ENCODE measurements around the gene DENND4B.

Gene DENND4B

DNA sequence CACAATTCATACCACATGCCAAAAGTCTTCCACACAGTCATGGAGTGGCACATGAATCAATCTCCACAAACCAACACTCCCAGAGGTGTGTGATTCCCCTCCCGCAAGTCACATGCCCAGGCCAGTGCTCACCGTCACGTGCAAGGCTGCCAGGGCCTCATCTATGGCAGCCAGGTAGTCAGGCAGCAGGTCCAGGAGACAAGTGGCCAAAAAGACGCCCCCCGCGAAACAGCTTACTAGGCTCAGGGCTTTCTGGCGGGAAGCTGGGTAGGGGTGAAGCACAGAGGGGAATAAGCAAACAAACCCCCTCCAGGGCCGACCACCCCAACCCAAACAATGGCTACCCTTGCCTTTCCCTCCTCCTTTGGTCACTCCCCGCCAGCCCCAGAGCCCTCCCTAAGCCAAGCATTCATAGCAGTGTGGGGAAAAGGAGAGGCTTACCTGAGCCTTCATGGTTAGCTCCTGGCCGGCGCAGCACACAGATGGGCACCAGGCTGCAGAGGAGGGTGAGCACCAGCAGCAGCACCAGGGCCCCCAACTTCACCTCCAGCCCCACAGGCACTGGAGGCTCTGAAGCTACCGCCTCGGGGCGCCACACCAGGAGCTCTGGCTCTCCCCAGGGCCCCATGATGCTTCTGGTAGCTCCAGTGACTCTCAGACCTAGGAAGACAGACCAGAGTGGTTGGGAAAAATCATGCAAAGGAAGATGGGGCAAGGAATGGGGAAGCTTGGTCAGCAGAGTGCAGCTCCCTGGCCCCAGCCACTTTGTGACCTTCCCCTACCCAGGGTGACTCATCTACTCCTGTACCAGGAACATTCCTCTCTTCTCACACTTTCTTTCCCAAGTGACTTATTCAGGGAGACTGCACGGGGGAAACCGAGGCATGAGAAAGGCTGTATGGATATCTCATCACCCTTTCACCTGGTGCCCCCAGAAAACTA lies 15.8 kb upstream of the DENND4B start:
- Histone ChIP-seq H3K36me3 (ENCODE audit: insufficient read depth, low read length) (peaks cover 20% of the 10 kb centered on the region), H3K9me3 (ENCODE audit: low read length) (no peaks in the 10 kb centered on the region), H3K4me3 (ENCODE audit: low read length) (peak overlapping the region; percentile 66)

DNA sequence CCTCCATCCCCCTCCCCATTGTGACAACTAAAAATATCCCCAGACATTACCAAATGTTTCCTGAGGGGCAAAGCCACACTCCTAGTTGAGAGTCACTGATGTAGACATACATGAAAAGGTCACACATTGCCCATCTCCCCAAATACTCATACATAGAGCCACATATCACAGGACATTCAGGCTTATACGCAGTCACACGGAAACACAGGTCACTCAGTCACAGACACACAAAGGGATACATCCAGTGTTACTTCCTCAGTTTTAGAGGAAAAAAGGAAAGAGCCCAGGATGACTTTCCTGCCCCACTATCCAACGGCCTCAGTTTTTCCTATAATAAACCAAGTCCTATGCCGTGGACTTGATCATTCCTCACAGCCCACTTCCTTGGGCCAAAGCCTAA lies 14.9 kb upstream of the DENND4B start:
- Histone ChIP-seq H3K9me3 (ENCODE audit: low read length) (no peaks in the 10 kb centered on the region), H3K4me1 (ENCODE audit: insufficient read depth, low read length) (peaks cover 39% of the 10 kb centered on the region), H3K4me3 (ENCODE audit: low read length) (peak overlapping the region; percentile 66), H2AFZ (ENCODE audit: low read depth, low read length) (no peak overlapping the region), H3K27me3 (ENCODE audit: insufficient read depth, low read length) (no peaks in the 10 kb centered on the region), H3K36me3 (ENCODE audit: insufficient read depth, low read length) (peaks cover 20% of the 10 kb centered on the region)

More for the DNA sequence above, 15.8 kb upstream of the DENND4B start:
- Histone ChIP-seq H3K27me3 (ENCODE audit: insufficient read depth, low read length) (no peaks in the 10 kb centered on the region), H3K4me1 (ENCODE audit: insufficient read depth, low read length) (peaks cover 34% of the 10 kb centered on the region), H2AFZ (ENCODE audit: low read depth, low read length) (no peak overlapping the region)

DNA sequence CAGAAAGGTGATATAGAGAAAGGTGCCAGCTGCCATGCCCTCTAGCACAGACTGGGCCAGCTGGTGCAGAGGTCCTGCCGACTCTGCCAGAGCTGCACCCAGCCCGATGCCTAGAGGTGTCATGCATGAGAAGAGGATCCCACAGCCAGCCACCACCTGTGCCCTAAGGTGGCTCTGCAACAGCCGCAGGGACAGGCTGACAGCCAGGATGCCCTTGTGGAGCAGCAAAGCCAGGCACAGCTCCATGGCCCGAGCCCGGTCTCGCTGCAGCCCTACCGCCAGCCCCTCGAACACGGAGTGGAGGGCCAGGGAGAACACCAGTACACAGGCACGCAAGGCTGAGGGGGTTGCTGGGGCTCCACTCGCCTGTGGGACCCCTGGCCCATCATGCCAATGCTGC lies 13.7 kb upstream of the DENND4B start:
- no peaks in the 10 kb centered on the region for H3K27me3 ChIP-seq (ENCODE audit: insufficient read depth, low read length)
- H3K36me3 ChIP-seq (ENCODE audit: insufficient read depth, low read length) = peaks cover 20% of the 10 kb centered on the region
- no peaks in the 10 kb centered on the region for H3K9me3 ChIP-seq (ENCODE audit: low read length)
- H3K4me1 ChIP-seq (ENCODE audit: insufficient read depth, low read length) = peaks cover 39% of the 10 kb centered on the region
- H3K4me3 ChIP-seq (ENCODE audit: low read length) = no peak overlapping the region
- no peak overlapping the region for H2AFZ ChIP-seq (ENCODE audit: low read depth, low read length)

DNA sequence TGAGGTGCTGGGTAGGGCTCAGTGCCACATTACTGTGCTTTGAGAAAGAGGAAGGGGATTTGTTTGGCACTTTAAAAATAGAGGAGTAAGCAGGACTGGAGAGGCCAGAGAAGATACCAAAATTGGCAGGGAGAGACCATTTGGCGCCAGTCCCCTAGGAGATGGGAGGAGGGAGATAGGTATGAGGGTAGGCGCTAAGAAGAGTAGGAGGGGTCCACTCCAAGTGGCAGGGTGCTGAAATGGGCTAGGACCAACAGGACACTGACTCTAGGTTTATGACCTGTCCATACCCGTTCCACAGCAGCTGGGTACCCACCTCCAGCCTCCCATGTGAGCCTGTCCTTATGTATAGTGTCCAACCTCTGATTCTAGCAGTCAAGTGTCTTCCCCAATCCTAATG lies 12.9 kb upstream of the DENND4B start:
- Histone ChIP-seq H2AFZ (ENCODE audit: low read depth, low read length) (no peak overlapping the region), H3K36me3 (ENCODE audit: insufficient read depth, low read length) (peaks cover 23% of the 10 kb centered on the region), H3K9me3 (ENCODE audit: low read length) (no peaks in the 10 kb centered on the region), H3K4me1 (ENCODE audit: insufficient read depth, low read length) (peaks cover 38% of the 10 kb centered on the region), H3K27me3 (ENCODE audit: insufficient read depth, low read length) (no peaks in the 10 kb centered on the region), H3K4me3 (ENCODE audit: low read length) (no peak overlapping the region)

DNA sequence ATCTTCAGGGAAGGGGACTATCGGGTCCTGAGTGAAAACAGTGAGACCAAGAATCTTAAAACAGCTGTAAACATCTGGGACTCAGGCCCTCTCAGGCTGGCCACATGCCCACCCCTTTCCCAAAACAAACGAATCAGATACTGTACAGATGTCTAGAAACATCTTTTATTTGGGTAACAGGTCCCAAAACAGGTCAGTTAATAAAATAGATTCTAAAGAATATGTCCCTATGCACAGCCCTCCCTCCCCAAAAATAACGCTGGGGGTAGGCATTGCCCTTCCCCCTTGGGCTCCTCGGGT lies 12.4 kb upstream of the DENND4B start:
- peak overlapping the region; percentile 76 for H3K4me3 ChIP-seq (ENCODE audit: low read length)
- H2AFZ ChIP-seq (ENCODE audit: low read depth, low read length) = no peak overlapping the region
- H3K36me3 ChIP-seq (ENCODE audit: insufficient read depth, low read length) = peaks cover 27% of the 10 kb centered on the region
- H3K4me1 ChIP-seq (ENCODE audit: insufficient read depth, low read length) = peaks cover 37% of the 10 kb centered on the region
- no peaks in the 10 kb centered on the region for H3K27me3 ChIP-seq (ENCODE audit: insufficient read depth, low read length)
- no peaks in the 10 kb centered on the region for H3K9me3 ChIP-seq (ENCODE audit: low read length)

DNA sequence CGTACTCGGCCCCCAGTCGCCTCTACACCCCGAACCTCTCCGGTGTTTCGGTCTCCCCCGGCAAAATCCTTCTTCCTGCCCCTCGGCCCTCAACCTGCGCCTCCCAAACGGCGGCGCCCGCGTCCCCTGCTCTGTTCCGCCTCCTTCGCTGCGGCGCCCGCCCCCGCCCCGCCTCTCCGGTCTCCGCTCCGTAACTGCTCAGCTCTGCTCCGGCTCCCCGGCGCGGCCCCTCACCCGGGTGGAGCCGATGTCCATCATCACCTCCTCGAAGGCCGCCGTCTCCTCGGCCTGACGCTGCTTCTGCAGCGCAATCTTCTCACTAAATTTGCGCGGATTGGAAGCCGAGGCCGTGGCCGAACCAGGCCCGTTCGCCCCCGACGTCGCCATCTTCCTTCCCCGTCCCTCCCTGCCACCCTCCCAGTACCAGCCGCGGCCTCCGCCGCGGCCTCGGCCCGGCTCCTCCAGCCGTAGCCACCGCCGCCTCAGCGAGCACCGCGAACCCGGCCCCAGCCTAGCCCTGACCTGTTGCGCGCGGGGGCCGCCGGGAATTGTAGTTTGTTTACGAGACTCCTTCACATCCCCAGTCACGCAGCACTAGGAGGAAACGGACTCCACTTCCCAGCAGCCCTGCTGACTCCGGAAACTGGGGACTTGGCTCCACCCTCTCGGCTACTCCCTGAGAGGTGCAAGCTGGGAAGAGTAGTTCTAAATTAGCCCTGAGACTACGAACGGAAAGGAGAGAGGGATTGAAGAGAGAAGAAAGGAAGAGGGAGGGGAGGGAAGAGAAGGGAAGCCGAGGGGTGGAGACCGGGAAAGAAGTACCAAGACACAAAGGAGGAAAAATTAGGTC lies 11.8 kb upstream of the DENND4B start, which contains the start of gene CRTC2:
TSS of gene CRTC2 (minus strand) at position 502 of the 850 bp plus-strand sequence. CDS start at position 387, 115 bp downstream.
- Histone ChIP-seq H3K36me3 (ENCODE audit: insufficient read depth, low read length) (peaks cover 33% of the 10 kb centered on the region), H3K4me1 (ENCODE audit: insufficient read depth, low read length) (peaks cover 37% of the 10 kb centered on the region), H3K4me3 (ENCODE audit: low read length) (peak within 1 kb of the TSS; percentile 76), H3K27me3 (ENCODE audit: insufficient read depth, low read length) (no peaks in the 10 kb centered on the region), H2AFZ (ENCODE audit: low read depth, low read length) (peak within 1 kb of the TSS; percentile 52), H3K9me3 (ENCODE audit: low read length) (no peaks in the 10 kb centered on the region)

DNA sequence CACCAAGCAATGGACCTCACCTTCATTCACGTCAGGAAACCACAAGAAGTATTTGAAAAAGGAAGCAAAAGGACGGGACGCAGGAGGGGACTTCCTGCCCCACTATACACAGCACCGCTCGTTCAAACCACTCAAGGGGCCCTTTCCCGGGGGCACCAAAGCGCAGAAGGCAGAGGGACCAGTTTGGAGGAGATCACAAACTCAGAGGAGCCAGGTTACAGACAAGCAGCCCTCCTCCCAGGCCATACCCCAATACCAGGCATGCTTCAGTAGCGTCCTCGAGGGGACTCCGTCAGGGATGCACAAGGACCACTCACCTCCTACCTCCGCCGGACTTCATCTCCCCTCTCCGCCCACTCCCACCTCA lies 11.2 kb upstream of the DENND4B start:
- Histone ChIP-seq H3K4me3 (ENCODE audit: low read length) (peak overlapping the region; percentile 76), H2AFZ (ENCODE audit: low read depth, low read length) (peak overlapping the region; percentile 52), H3K27me3 (ENCODE audit: insufficient read depth, low read length) (no peaks in the 10 kb centered on the region), H3K4me1 (ENCODE audit: insufficient read depth, low read length) (peaks cover 34% of the 10 kb centered on the region), H3K9me3 (ENCODE audit: low read length) (no peaks in the 10 kb centered on the region), H3K36me3 (ENCODE audit: insufficient read depth, low read length) (peaks cover 33% of the 10 kb centered on the region)

DNA sequence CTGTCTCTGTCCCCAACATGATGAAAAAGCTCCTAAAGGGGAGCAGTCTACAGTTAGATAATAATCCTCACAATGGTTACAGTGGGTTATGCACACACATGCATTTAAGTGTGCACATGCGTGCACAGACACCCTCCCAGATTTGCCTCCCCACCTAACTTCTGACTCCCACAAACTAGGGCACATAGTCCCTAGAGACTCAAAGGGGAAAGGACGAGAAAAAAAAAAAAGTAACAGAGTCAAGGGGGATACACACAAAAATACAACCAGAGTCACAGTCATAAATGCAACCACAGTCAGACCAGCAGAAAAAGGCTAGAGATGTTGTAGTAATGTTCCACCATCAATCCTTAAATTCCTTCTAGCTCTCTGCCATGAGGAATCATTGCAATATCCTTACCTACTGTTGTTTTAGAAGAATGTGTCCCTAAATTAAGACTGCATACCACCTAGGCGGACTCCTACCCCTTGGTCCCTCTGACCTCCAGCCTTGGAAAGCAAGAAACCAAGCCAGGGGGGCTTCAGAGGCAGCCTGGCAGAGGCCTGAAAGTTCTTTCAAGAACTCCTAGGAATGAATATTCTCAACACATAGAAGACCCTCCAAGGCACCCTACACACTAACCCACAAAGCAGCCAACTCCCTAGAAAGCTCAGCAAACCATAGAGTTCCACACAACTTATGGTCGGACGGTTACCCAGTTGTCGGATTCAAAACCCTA lies 10.6 kb upstream of the DENND4B start:
- Histone ChIP-seq H2AFZ (ENCODE audit: low read depth, low read length) (no peak overlapping the region), H3K4me3 (ENCODE audit: low read length) (peak overlapping the region; percentile 76), H3K4me1 (ENCODE audit: insufficient read depth, low read length) (peaks cover 29% of the 10 kb centered on the region), H3K36me3 (ENCODE audit: insufficient read depth, low read length) (peaks cover 39% of the 10 kb centered on the region), H3K27me3 (ENCODE audit: insufficient read depth, low read length) (no peaks in the 10 kb centered on the region), H3K9me3 (ENCODE audit: low read length) (no peaks in the 10 kb centered on the region)

DNA sequence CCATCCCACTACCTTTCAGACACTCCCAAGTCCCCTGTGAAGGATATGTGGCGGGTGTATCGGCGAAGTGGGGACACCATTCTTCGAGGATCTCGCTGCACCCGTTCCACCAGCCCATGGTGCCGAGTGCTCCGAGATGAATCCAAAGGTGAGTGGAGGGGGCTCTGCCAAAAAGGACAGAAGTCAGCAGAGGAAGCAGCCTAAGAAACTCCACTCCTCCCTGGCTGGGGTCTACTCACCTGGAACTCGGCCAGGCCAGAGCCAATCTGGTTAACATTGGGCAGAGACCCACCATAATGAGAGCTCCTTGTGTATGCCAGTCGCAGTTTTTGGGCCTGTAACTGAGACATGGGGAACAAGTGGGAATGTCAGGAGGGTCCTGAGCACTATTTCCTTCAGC lies 8.3 kb upstream of the DENND4B start:
- peaks cover 19% of the 10 kb centered on the region for H3K4me1 ChIP-seq (ENCODE audit: insufficient read depth, low read length)
- H3K9me3 ChIP-seq (ENCODE audit: low read length) = no peaks in the 10 kb centered on the region
- H2AFZ ChIP-seq (ENCODE audit: low read depth, low read length) = no peak overlapping the region
- peaks cover 47% of the 10 kb centered on the region for H3K36me3 ChIP-seq (ENCODE audit: insufficient read depth, low read length)
- no peak overlapping the region for H3K4me3 ChIP-seq (ENCODE audit: low read length)
- H3K27me3 ChIP-seq (ENCODE audit: insufficient read depth, low read length) = no peaks in the 10 kb centered on the region

DNA sequence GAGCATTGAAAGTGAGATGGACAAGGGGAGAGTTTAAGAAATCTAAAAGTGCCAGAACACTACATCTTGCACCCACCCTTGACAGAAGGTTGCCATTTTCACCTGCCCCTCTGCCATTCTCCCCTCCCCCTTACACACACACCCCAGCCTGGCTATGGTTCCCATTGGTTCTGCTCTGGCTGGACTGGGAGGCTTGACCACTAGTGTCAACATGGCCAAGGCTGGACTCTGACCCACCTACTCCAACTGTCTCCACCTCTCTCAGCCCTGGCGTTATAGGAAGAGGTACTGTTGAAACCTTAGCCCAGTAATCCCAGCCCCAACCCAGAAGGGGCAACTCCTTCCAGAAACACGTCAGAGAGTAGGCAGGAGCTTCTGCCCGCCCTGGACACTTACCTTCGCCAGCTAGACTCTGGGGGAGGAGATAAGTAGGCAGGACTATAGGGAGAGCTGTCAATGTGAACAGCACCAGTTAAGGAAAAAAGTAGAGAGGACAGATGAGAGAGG lies 7.4 kb upstream of the DENND4B start:
- H3K4me1 ChIP-seq (ENCODE audit: insufficient read depth, low read length) = peaks cover 19% of the 10 kb centered on the region
- no peak overlapping the region for H3K4me3 ChIP-seq (ENCODE audit: low read length)
- H3K27me3 ChIP-seq (ENCODE audit: insufficient read depth, low read length) = no peaks in the 10 kb centered on the region
- no peaks in the 10 kb centered on the region for H3K9me3 ChIP-seq (ENCODE audit: low read length)
- H3K36me3 ChIP-seq (ENCODE audit: insufficient read depth, low read length) = peaks cover 48% of the 10 kb centered on the region
- H2AFZ ChIP-seq (ENCODE audit: low read depth, low read length) = no peak overlapping the region

DNA sequence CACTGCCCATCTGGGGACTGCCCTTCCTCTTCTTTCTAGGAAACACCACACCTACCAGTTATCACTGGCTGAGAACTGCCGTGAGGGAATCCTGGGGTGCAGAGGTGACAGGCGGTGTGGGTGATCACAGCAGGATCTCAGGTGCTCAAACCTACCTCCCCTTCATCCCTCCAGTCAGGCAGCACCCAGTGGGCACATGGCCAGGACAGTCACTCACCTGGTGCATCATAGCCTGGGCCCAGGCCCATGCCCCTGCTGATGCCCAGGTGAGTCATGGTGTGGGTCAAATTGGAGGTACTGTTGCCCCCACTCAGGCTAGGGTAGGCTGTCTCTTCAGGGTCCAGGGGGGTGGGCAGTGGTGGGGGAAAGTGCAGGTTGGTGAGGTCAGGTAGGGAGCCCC lies 5.3 kb upstream of the DENND4B start:
- no peaks in the 10 kb centered on the region for H3K9me3 ChIP-seq (ENCODE audit: low read length)
- H3K4me3 ChIP-seq (ENCODE audit: low read length) = no peak overlapping the region
- no peak overlapping the region for H2AFZ ChIP-seq (ENCODE audit: low read depth, low read length)
- peaks cover 11% of the 10 kb centered on the region for H3K4me1 ChIP-seq (ENCODE audit: insufficient read depth, low read length)
- no peaks in the 10 kb centered on the region for H3K27me3 ChIP-seq (ENCODE audit: insufficient read depth, low read length)
- peaks cover 67% of the 10 kb centered on the region for H3K36me3 ChIP-seq (ENCODE audit: insufficient read depth, low read length)

DNA sequence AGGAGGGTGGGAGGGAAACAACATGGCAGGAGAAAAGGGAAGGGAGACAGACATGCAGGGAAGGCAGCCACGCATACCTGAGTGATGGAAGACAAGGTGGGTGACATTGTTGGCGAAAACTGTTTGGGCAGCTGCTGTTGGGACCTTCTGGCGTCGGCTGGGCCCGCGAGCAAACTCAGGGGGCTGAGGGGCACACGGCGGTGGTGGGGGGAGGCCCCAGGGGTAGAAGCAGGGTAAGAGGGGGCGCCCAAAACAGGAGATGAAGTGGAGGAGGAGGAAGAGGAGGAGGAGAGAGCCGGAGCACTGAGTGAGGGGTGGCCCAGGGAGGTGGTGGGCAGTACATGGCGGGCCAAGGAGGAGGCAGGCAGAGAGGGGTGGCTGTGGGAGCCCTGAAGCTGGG lies 4.7 kb upstream of the DENND4B start:
- no peak overlapping the region for H3K4me3 ChIP-seq (ENCODE audit: low read length)
- H3K36me3 ChIP-seq (ENCODE audit: insufficient read depth, low read length) = peaks cover 67% of the 10 kb centered on the region
- no peaks in the 10 kb centered on the region for H3K27me3 ChIP-seq (ENCODE audit: insufficient read depth, low read length)
- H2AFZ ChIP-seq (ENCODE audit: low read depth, low read length) = no peak overlapping the region
- H3K4me1 ChIP-seq (ENCODE audit: insufficient read depth, low read length) = peaks cover 7% of the 10 kb centered on the region
- H3K9me3 ChIP-seq (ENCODE audit: low read length) = no peaks in the 10 kb centered on the region
